T47D (cell line): ENCODE measurements around the gene SDHAF2.
"Not testable (repeated sequence)": the region's sequence is repeated elsewhere in the genome, so short reads cannot be mapped to it uniquely, and the experiment has no call there.

Source experiments
- DNase-seq, 2 experiments: peaks; one replicate each; pipeline versions ENCODE4 v3.0.0 to v3.0.0-alpha.2; 2011 to 2012; ENCODE audit warnings: low read depth in 1 of 2, low spot score in 1 of 2
- JUND ChIP-seq: IDR thresholded peaks from 2 replicates; pipeline ENCODE4 v1.6.1; 2012; ENCODE audit warnings: low read depth
- in situ Hi-C: cut with HindIII; loops from 2 replicates; pipeline ENCODE4 v1.10.0; 2016; ENCODE audit warnings: low sequenced_read_pairs, low pct_unique_long_range_greater_than_20kb

Gene SDHAF2

DNA sequence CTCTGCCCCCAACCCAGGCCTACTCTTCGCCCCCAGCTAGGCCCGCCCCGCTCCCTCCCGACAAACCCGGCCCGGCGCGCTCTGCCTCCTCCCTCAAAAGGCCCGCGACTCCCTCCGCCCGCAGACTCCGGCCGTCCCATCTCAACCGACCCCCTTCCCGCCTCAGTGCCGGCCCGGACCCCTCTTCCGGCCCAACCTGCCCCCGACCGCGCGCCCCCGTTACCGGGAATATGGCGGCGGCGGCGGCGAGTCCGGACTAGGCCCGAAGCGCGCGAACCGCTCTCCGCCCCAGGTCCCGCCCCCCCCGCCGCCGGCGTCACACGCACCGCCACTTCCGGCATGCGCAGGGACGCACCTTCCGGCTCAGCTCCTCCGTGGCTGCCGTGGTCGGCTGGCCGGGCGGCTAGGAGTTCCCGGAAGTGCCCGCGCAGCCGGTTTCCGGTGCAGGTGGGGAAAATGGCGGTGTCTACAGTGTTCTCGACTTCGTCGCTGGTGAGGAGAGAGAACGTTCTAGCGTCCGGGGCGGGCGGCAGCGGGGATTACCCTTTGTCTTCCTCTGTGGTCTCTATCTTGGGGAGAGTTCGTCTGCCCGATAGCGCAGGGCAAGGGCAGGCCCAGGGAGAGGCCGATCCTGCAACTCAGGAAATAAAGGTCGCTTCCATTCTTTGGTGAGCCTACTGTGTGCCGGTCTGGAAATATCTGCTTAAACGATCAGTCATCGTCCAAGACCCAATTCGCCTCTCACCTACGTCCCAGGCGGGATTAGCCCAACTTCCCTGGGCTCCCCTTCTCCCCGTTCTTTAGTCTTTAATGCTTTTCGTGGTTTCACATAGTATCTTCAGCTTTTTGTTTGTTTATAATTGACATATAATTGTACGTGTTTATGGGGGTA lies at the start of gene SDHAF2, which contains the start of gene CPSF7:
Gene SDHAF2 (plus strand): TSS at position 434 of the 892 bp plus-strand sequence. CDS start 23 bp downstream, at position 457.
Gene CPSF7 (minus strand): TSS at position 285 of the 892 bp plus-strand sequence. CDS start 740 bp downstream, outside the sequence.
- in situ Hi-C loops, result no loop called here
- TF ChIP-seq JUND, result no peak
- peak; percentile 93 to 97 for DNase-seq

DNA sequence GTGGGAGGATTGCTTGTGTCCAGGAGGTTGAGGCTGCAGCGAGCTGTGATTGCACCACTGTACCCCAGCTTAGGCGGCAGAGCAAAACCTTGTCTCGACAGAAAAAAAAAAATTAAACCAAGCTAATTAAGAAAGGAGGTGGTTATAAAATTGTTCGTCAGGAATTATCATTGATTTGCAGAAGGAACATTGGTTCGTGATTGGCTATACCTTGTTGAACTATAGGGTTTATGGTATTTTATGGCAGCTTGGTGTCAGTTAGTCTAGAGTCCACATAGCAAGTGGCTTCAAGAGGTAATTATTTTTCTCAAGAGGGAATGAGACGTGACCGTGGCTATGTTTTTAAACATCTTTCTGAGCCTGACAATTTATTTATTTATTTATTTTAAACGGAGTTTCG lies 49.0 kb upstream of the SDHAF2 start:
- no peak for DNase-seq
- in situ Hi-C loops, result no loop called here
- TF ChIP-seq JUND, result no peak

DNA sequence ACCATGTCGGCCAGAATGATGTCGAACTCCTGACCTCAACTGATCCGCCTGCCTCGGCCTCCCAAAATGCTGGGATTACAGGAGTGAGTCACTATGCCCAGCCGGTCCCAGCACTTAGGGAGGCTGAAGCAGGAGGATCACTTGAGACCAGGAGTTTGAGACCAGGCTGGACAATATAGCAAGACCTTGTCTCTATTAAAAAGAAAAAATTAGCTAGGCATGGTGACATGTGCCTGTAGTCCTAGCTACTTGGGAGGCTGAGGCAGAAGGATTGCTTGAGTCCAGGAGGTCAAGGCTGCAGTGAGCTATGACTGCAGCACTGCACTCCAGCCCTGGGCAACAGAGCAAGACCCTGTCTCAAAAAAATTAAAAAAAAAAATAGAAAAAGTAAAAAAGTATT lies 46.1 kb upstream of the SDHAF2 start:
- in situ Hi-C loops, DNase-seq: not testable (repeated sequence)

DNA sequence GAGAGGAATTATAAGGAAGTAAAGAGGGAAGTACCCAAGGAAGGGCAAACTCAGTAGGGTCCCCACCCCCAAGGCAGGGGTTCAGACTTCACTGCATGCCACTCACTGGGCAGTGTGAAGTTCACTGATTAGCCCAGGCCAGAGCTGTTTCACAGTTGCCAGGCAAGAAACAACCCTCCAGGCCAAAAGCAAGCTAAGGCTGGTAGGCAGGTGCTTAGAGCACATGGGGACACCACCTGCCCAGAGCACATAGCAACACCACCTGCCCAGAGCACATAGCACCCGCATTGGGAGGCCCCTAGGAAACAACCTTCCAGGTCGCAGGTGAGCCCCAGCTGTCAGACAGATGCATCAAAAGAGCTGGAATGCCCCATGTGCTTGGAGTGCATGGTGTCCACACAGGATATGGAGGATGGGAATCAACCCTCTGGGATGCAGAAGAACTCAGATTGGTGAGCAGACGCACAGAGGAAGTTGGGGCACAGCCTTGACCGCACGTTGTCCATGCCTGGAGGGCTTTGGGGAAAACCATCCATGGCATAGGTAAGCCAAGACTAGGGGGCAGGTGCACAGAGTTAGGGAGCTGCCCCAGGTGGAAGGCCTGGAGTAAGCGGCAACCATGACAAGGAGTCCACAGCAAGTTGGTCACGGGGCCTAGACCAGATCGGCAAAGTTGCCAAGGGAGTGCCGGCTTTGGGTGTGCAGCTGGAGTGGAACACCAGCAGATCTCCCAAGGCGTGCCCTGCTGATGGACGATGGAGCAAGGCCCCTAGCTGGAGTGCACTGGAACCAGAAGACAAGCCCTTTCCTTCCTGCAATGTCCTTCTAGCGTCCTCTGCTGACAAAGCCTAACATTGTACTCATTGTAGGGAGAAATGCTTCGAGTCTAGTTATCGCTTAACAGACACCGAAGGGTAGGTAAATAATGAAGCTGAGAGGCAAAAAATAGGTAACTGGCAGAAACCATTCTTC lies 45.4 kb upstream of the SDHAF2 start:
- no peak for TF ChIP-seq JUND
- DNase-seq, result peak in 1 of 2 experiments; percentile 69
- in situ Hi-C loops, result no loop called here

DNA sequence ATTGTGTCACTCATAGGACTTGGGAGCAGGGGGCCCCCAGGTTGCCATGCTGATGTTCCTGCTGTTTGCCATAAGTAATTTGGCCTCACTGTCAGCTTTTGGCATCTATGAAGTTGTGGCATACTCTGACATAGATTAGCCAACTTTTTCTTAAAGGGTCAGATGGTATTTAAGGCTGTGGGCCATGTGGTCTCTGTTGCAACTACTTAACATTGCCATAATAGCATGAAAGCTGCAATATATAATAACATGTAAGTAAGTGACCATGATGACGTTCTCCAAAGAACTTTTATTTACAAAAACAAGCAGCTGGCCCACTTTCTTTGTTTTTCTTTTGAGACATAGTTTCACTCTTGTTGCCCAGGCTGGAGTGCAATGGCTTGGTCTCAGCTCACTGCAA lies 39.8 kb upstream of the SDHAF2 start:
- in situ Hi-C loops, result no loop called here
- no peak for TF ChIP-seq JUND
- DNase-seq, result no peak

DNA sequence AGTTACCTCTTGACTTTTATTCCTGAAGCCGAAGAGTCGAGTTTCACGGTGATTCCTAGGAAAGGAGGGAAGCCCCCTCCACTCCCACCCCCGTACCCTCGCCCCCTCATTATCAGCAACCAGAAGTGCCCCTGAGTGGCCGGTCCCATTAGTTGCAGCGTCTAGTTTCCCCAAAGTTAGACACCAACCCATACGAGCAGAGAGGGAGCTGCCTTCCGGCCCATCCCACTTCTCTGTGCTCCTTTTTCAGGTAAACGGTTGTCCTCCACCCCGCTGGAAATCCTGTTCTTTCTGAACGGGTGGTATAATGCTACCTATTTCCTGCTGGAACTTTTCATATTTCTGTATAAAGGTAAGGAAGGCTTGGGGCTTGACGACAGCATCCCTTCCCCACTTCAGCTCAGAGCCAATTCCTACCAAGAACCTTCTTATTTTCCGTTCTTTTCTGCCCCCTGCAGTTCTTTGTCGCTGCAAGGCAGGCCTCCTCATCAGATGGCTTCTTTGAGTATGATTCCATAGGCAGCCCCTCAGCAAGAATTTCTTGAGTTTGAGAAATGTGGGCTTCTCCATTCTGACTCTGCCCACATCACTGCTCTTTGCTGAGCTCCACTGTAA lies 36.8 kb upstream of the SDHAF2 start:
- in situ Hi-C loops, result no loop called here
- peak in 1 of 2 experiments; percentile 43 for DNase-seq
- TF ChIP-seq JUND, result no peak

DNA sequence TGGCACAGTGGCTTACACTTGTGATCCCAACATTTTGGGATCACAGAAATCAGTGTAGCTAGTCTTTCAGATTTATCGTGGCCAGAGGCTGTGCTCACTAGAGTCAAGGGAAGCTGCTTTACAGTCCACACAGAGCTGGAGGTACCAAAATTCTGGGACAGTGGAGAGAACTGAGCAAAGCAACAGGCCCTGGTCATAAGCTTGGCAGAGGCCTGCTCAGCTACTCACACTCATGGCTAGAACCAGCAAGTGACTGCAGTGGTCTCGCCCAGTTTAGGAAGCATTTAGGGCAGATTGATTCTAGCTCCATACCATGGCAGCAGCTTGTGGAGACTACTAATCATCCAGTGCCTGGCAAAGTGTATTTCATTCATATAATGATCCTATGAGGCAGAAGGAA lies 28.8 kb upstream of the SDHAF2 start:
- in situ Hi-C loops, result no loop called here
- no peak for TF ChIP-seq JUND
- no peak for DNase-seq

DNA sequence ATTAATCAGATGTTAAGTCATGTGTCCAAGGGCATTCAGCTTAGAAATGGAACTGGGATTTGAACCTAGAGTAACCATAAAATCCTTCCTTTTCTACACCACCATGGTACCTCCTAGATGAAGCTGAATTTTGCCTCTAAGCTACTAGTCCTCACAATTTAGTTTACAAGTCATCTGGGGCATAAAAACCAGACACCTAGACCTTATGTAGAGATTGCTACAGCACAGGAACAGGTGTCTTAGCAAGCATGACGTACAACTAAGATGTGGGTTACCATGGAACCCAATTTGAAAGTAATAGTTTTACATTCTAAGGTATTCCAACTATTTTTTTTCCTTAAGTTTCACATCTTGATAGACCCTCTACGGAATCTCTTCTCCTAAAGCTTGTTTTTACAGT lies 28.4 kb upstream of the SDHAF2 start:
- no peak for TF ChIP-seq JUND
- no peak for DNase-seq
- in situ Hi-C loops, result no loop called here

DNA sequence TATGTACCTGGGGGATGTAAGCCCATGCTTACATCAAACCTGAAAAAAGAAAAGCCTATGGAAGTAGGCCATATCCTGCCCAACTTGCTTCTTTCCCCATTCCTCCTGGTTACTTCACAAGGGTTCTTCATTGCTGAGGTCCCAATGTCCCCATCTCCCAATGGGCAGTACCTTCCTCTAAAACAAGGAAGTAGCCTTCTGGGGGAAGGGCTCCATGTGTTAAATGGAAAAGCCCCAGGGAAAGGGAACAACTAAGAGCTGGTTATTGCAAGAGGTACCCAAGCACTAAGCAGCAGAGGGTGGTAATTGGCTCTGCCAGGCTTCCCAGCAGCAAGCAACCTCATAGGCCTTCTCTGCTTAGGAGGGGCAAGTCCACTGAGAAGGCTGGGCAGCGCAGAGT lies 26.3 kb upstream of the SDHAF2 start:
- no peak for TF ChIP-seq JUND
- DNase-seq, result no peak
- in situ Hi-C loops, result no loop called here

DNA sequence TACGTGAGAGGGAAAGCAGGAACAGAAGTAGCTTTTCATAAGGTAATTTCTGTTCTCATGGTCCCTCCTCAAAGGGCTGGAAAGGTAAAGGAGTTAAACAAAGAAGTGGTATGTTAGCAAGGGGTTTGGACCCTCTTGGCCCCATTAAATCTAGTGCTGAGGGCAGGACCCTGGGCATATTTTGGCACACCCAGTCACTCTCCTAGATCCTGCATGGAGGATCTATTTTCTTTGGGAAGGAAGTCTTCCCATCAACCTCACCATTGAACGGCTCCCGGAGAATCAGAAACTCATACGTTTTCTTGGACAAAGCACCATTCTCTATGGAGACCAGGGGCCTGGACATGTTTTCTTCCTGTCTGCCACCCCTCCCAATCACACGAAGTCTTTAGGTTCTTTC lies 25.8 kb upstream of the SDHAF2 start:
- no peak for TF ChIP-seq JUND
- in situ Hi-C loops, result no loop called here
- DNase-seq, result no peak

DNA sequence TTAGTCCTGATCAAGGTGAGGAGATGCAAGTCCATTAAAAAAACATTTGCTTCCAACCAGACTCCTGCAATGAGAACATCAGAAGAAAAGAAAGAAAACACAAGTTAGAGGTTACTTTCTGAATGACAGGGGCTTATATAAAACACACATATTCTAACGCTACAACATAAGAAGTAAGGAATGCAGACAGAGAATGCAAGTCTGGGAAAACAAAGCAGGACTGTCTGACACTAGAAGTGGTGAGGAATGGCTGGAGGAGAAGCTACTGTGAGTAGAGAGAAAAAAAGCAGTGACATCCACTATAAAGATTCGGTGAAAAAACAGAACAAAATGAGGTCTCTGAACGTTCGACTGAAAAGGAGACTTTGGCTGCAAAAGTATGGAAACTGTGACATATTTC lies 25.3 kb upstream of the SDHAF2 start:
- in situ Hi-C loops, result no loop called here
- no peak for DNase-seq
- TF ChIP-seq JUND, result no peak

DNA sequence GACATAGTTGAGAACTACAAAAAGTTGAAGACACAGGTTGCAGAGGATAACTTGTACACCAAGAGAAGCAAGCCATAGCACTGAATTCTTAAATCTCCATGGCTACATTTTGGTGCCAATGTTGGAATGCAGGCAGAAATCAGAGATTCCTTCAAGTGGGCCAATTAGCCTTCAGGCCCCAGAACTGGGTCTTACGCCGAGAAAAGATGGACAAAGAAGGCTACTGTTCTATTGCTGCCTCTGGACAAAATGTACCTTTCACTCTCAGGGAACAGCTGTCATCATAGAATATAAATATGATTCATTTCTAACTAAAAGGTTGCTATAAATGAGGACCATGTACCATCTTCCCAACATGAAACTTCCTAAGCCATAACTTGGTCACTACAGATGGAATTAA lies 23.9 kb upstream of the SDHAF2 start:
- no peak for TF ChIP-seq JUND
- no peak for DNase-seq
- in situ Hi-C loops, result no loop called here
